HL-60 (cell line): Measurements from ENCODE around the gene WDR83.

Experiments
- GABPA ChIP-seq: IDR thresholded peaks from 2 replicates; pipeline ENCODE4 v1.6.1; 2012; ENCODE audit warnings: low read depth
- POLR2AphosphoS5 ChIP-seq: IDR thresholded peaks from 2 replicates; pipeline ENCODE4 v1.6.1; 2012; ENCODE audit warnings: low read depth
- SPI1 ChIP-seq: IDR thresholded peaks from 2 replicates; pipeline ENCODE4 v1.6.1; 2012; ENCODE audit warnings: low read depth, mild to moderate bottlenecking, borderline replicate concordance
- TF ChIP-seq, protein P1 (sequence below): IDR thresholded peaks from one replicate; pipeline ENCODE4 v1.5.1; 2011; ENCODE audit warnings: low read length, control low read depth, inconsistent platforms; ENCODE audit not compliant: insufficient read depth
- TF ChIP-seq, protein P2 (sequence below): IDR thresholded peaks from 2 replicates; pipeline ENCODE4 v1.6.1; 2012; ENCODE audit warnings: low read depth; ENCODE audit not compliant: insufficient replicate concordance

DNA sequence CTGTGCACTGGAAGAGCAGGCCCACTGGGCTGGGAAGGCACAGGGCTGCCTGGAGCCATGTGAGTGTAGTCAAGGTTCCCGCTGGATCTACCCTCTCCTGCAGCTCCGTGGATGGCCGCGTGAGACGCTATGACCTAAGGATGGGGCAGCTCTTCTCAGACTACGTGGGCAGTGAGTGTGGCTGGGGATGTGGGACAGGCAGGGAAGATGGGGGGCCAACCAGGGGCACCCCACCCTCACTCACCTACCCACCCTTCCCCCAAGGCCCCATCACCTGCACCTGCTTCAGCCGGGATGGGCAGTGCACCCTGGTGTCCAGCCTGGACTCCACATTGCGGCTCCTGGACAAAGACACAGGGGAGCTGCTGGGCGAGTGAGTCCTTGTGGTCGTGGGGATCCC lies 6.1 kb downstream of the WDR83 start:
- TF ChIP-seq, protein P1, sequence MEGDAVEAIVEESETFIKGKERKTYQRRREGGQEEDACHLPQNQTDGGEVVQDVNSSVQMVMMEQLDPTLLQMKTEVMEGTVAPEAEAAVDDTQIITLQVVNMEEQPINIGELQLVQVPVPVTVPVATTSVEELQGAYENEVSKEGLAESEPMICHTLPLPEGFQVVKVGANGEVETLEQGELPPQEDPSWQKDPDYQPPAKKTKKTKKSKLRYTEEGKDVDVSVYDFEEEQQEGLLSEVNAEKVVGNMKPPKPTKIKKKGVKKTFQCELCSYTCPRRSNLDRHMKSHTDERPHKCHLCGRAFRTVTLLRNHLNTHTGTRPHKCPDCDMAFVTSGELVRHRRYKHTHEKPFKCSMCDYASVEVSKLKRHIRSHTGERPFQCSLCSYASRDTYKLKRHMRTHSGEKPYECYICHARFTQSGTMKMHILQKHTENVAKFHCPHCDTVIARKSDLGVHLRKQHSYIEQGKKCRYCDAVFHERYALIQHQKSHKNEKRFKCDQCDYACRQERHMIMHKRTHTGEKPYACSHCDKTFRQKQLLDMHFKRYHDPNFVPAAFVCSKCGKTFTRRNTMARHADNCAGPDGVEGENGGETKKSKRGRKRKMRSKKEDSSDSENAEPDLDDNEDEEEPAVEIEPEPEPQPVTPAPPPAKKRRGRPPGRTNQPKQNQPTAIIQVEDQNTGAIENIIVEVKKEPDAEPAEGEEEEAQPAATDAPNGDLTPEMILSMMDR = no peak
- no peak for TF ChIP-seq GABPA
- no peak for TF ChIP-seq POLR2AphosphoS5
- TF ChIP-seq, protein P2, sequence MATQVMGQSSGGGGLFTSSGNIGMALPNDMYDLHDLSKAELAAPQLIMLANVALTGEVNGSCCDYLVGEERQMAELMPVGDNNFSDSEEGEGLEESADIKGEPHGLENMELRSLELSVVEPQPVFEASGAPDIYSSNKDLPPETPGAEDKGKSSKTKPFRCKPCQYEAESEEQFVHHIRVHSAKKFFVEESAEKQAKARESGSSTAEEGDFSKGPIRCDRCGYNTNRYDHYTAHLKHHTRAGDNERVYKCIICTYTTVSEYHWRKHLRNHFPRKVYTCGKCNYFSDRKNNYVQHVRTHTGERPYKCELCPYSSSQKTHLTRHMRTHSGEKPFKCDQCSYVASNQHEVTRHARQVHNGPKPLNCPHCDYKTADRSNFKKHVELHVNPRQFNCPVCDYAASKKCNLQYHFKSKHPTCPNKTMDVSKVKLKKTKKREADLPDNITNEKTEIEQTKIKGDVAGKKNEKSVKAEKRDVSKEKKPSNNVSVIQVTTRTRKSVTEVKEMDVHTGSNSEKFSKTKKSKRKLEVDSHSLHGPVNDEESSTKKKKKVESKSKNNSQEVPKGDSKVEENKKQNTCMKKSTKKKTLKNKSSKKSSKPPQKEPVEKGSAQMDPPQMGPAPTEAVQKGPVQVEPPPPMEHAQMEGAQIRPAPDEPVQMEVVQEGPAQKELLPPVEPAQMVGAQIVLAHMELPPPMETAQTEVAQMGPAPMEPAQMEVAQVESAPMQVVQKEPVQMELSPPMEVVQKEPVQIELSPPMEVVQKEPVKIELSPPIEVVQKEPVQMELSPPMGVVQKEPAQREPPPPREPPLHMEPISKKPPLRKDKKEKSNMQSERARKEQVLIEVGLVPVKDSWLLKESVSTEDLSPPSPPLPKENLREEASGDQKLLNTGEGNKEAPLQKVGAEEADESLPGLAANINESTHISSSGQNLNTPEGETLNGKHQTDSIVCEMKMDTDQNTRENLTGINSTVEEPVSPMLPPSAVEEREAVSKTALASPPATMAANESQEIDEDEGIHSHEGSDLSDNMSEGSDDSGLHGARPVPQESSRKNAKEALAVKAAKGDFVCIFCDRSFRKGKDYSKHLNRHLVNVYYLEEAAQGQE = no peak
- no peak for TF ChIP-seq SPI1
